ENCODE results near the gene ODAD3.

The ODAD3 gene

DNA sequence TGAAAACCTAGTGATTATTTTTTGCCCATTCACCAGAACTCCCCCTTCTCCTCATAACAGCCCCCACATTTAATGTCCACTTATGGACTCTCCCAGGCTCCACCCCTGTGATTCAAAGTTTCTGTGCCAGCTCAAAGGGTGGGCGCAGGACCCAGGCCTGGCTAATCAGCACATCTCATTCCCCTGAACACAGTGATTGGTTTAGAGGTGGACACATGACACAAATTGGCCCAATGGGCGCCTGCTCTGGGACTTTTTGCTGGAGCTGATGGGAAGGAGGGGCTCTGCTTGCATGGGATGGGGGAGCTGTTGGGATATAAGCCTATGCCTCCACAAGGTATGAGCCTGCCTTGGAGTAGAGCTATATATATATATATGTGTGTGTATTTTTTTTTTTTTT is 44.6 kb downstream of the ODAD3 start:
- H3K27me3 ChIP-seq (replicated peaks; ENCODE audit: insufficient read depth, low read length) = peaks cover 56% of the 10 kb centered on the region
- H3K79me2 ChIP-seq (ENCODE audit: low read length) = no peaks in the 10 kb centered on the region
- no peaks in the 10 kb centered on the region for H3K36me3 ChIP-seq (replicated peaks; ENCODE audit: insufficient read depth, low read length)
- H3K9ac ChIP-seq (ENCODE audit: low read length) = no peak overlapping the region
- H3K27ac ChIP-seq (ENCODE audit: low read length) = no peak overlapping the region
- H3K4me1 ChIP-seq (ENCODE audit: low read length) = no peaks in the 10 kb centered on the region
- H2AFZ ChIP-seq (ENCODE audit: low read length) = no peak overlapping the region
- no peak overlapping the region for H3K4me2 ChIP-seq (ENCODE audit: low read depth, low read length)
- no peaks in the 10 kb centered on the region for H4K20me1 ChIP-seq (ENCODE audit: insufficient read depth, low read length)
- H3K9me2 ChIP-seq (replicated peaks; ENCODE audit: insufficient read depth, low read length) = no peaks in the 10 kb centered on the region
- H3F3A ChIP-seq (ENCODE audit: insufficient read depth, low read length) = no peaks in the 10 kb centered on the region
- TF ChIP-seq EZH2 (optimal IDR thresholded peaks at IDR 0.05; ENCODE audit: low read depth, low read length) = no peak
- no peak for TF ChIP-seq EZH2phosphoT487 (IDR thresholded peaks at IDR 0.05; ENCODE audit: low read length)
- no peak for TF ChIP-seq CTCF (IDR thresholded peaks at IDR 0.05; ENCODE audit: low read length)
- no peaks in the 10 kb centered on the region for H3K9me3 ChIP-seq (replicated peaks; ENCODE audit: insufficient read depth, low read length)
- no peak overlapping the region for H3K4me3 ChIP-seq (ENCODE audit: low read length)
- DNase-seq = no peak

GRCh38 chr19:11387162-11388034 is 47.5 kb downstream of the ODAD3 start:
- Histone ChIP-seq H3K27me3 (replicated peaks; ENCODE audit: insufficient read depth, low read length) (peaks cover 51% of the 10 kb centered on the region), H3F3A (ENCODE audit: insufficient read depth, low read length) (no peaks in the 10 kb centered on the region), H3K27ac (ENCODE audit: low read length) (no peak overlapping the region), H3K9ac (ENCODE audit: low read length) (no peak overlapping the region), H3K9me3 (replicated peaks; ENCODE audit: insufficient read depth, low read length) (no peaks in the 10 kb centered on the region), H3K4me2 (ENCODE audit: low read depth, low read length) (no peak overlapping the region), H3K36me3 (replicated peaks; ENCODE audit: insufficient read depth, low read length) (no peaks in the 10 kb centered on the region), H4K20me1 (ENCODE audit: insufficient read depth, low read length) (no peaks in the 10 kb centered on the region), H2AFZ (ENCODE audit: low read length) (no peak overlapping the region), H3K79me2 (ENCODE audit: low read length) (no peaks in the 10 kb centered on the region), H3K9me2 (replicated peaks; ENCODE audit: insufficient read depth, low read length) (no peaks in the 10 kb centered on the region), H3K4me1 (ENCODE audit: low read length) (peaks cover 11% of the 10 kb centered on the region; the same call in 1 of the 2 replicates), H3K4me3 (ENCODE audit: low read length) (no peak overlapping the region)
- no peak for DNase-seq
- TF ChIP-seq EZH2phosphoT487 (IDR thresholded peaks at IDR 0.05; ENCODE audit: low read length) = no peak
- no peak for TF ChIP-seq EZH2 (optimal IDR thresholded peaks at IDR 0.05; ENCODE audit: low read depth, low read length)
- no peak for TF ChIP-seq CTCF (IDR thresholded peaks at IDR 0.05; ENCODE audit: low read length)

DNA sequence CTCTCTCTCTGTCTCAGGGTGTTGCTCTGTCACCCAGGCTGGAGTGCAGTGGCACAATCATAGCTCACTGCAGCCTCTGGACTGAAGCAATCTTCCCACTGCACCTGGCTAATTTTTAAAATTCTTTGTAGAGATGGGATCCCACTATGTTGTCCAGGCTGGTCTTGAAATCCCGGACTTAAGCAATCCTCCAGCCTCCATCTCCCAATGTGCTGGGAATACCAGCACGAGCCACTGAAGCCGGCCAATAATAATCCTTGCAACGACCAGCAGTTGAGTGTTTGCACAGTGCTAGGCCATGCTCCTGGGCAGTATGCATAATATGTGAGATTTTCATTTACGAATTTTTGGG is 50.2 kb downstream of the ODAD3 start:
- Histone ChIP-seq H3K9me2 (replicated peaks; ENCODE audit: insufficient read depth, low read length) (no peaks in the 10 kb centered on the region), H3K4me1 (ENCODE audit: low read length) (peaks cover 17% of the 10 kb centered on the region), H3K4me2 (ENCODE audit: low read depth, low read length) (no peak overlapping the region), H3K9me3 (replicated peaks; ENCODE audit: insufficient read depth, low read length) (no peaks in the 10 kb centered on the region), H3F3A (ENCODE audit: insufficient read depth, low read length) (peaks cover 20% of the 10 kb centered on the region; the same call in 1 of the 2 replicates), H2AFZ (ENCODE audit: low read length) (no peak overlapping the region), H3K4me3 (ENCODE audit: low read length) (no peak overlapping the region), H3K36me3 (replicated peaks; ENCODE audit: insufficient read depth, low read length) (no peaks in the 10 kb centered on the region), H3K9ac (ENCODE audit: low read length) (no peak overlapping the region), H4K20me1 (ENCODE audit: insufficient read depth, low read length) (no peaks in the 10 kb centered on the region), H3K27ac (ENCODE audit: low read length) (no peak overlapping the region), H3K27me3 (replicated peaks; ENCODE audit: insufficient read depth, low read length) (peaks cover 33% of the 10 kb centered on the region), H3K79me2 (ENCODE audit: low read length) (peaks cover 4% of the 10 kb centered on the region; the same call in 1 of the 2 replicates)
- TF ChIP-seq EZH2 (optimal IDR thresholded peaks at IDR 0.05; ENCODE audit: low read depth, low read length) (no peak), EZH2phosphoT487 (IDR thresholded peaks at IDR 0.05; ENCODE audit: low read length) (no peak), CTCF (IDR thresholded peaks at IDR 0.05; ENCODE audit: low read length) (no peak)
- DNase-seq = no peak
